ENCODE data around the gene RYR2. TPM values are rescaled to one million over a fixed set of nuclear protein-coding genes. Genes with fewer than 3 reads are reported as not detected.

RYR2 gene
- total RNA-seq, 1 donor from 2014 or later = 7.8 TPM

- ATAC-seq (no peak), DNase-seq (no peak)
- H3K4me1 ChIP-seq = no peaks in the 10 kb centered on the region
- no peak overlapping the region for H3K27ac ChIP-seq
- no peak overlapping the region for H3K4me3 ChIP-seq
- H3K36me3 ChIP-seq = no peaks in the 10 kb centered on the region
- TF ChIP-seq, protein P1, sequence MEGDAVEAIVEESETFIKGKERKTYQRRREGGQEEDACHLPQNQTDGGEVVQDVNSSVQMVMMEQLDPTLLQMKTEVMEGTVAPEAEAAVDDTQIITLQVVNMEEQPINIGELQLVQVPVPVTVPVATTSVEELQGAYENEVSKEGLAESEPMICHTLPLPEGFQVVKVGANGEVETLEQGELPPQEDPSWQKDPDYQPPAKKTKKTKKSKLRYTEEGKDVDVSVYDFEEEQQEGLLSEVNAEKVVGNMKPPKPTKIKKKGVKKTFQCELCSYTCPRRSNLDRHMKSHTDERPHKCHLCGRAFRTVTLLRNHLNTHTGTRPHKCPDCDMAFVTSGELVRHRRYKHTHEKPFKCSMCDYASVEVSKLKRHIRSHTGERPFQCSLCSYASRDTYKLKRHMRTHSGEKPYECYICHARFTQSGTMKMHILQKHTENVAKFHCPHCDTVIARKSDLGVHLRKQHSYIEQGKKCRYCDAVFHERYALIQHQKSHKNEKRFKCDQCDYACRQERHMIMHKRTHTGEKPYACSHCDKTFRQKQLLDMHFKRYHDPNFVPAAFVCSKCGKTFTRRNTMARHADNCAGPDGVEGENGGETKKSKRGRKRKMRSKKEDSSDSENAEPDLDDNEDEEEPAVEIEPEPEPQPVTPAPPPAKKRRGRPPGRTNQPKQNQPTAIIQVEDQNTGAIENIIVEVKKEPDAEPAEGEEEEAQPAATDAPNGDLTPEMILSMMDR (IDR thresholded peaks at IDR 0.05) = no peak
- no peaks in the 10 kb centered on the region for H3K9me3 ChIP-seq
- intact Hi-C loops (cut with DNase I) = no loop called here
- no peaks in the 10 kb centered on the region for H3K27me3 ChIP-seq
Observed at GRCh38 chr1:237070519-237070918, 28.5 kb downstream of the RYR2 start.

GRCh38 chr1:237071641-237072420 is 29.8 kb downstream of the RYR2 start:
- no peaks in the 10 kb centered on the region for H3K4me1 ChIP-seq
- TF ChIP-seq, protein P1 (IDR thresholded peaks at IDR 0.05) = no peak
- H3K9me3 ChIP-seq = no peaks in the 10 kb centered on the region
- no peak overlapping the region for H3K4me3 ChIP-seq
- DNase-seq (no peak), ATAC-seq (peak; percentile 14)
- H3K27ac ChIP-seq = no peak overlapping the region
- intact Hi-C loops (cut with DNase I) = no loop called here
- no peaks in the 10 kb centered on the region for H3K36me3 ChIP-seq
- H3K27me3 ChIP-seq = no peaks in the 10 kb centered on the region

DNA sequence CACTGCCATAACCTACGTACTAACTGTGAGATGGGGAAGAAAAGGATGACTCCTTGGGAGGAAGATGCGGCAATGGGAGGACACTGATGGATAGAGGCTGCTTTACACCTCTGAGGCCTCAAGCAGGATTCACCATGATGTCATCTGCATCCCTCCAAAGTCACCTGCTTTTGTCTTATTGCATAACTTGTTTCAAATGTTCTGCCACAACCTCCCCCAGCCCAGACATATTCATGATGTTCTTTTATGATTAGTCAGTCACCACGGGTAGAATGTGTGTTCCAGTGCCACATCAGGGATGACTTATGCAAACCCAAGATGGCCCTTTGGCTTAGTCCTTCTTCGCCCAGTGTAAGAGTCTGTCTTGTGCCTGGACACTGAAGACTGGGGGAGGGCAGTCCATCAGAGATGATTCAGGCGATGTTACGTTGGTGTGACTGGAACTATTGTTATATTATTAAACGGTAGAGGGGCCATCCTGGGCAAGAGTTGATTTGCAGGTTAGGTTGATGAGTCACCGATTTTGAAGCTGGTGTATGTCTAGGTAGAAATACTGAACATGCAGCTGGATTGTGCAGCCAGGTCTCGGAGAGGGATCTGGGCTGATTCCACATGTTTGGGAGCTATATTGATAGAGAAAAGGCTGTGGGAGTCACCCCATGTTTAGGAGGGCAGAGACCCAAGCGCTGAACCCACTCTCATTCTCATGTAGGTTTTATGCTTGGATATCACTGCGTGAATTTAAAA is 32.6 kb downstream of the RYR2 start:
- H3K36me3 ChIP-seq = no peaks in the 10 kb centered on the region
- H3K4me1 ChIP-seq = no peaks in the 10 kb centered on the region
- no peaks in the 10 kb centered on the region for H3K9me3 ChIP-seq
- no peak for DNase-seq
- no peaks in the 10 kb centered on the region for H3K27me3 ChIP-seq
- H3K27ac ChIP-seq = no peak overlapping the region
- no peak for ATAC-seq
- TF ChIP-seq, protein P1 (IDR thresholded peaks at IDR 0.05) = no peak
- intact Hi-C loops (cut with DNase I) = no loop called here
- H3K4me3 ChIP-seq = no peak overlapping the region

DNA sequence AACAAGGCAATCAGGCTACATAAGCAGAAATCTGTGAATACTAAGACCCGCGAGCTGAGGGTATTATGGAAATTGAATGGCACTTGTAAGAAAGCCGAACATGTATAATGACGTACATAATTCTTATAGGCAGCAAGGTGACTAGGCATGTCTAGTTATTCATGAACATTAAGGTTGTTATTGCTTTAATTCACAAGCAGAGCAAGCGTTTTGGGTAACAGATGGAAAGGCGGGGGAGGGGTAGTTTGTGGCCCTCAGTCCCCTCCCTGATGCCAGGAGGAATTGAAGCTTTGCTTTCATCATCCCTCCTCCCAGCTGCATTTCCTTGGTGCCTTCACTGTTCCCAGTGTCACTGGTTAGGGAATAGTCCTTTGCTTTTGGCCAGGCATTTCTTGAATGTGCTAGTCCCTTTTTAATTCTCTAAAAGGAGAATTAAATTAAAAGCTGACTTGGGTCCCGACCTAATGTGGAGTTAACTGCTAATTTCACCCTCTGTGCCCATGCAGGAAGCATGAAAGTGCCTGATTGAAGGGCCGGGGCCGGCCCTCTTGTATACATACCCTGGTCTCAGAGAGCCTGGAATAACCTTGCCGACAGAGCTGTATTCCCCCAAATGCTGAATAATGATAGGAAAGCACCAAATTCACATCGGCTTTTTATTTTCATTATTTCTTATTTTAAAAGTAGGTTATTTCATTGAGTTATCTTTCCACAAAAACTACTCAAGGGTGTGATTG is 42.5 kb downstream of the RYR2 start:
- no peaks in the 10 kb centered on the region for H3K36me3 ChIP-seq
- no peaks in the 10 kb centered on the region for H3K27me3 ChIP-seq
- DNase-seq = no peak
- TF ChIP-seq, protein P1 (IDR thresholded peaks at IDR 0.05) = no peak
- H3K9me3 ChIP-seq = no peaks in the 10 kb centered on the region
- H3K4me3 ChIP-seq = no peak overlapping the region
- H3K27ac ChIP-seq = no peak overlapping the region
- no peaks in the 10 kb centered on the region for H3K4me1 ChIP-seq
- no peak for ATAC-seq
- intact Hi-C loops (cut with DNase I) = no loop called here

- TF ChIP-seq, protein P1 (IDR thresholded peaks at IDR 0.05) = no peak
- no peak for DNase-seq
- ATAC-seq = no peak
Observed at GRCh38 chr1:237091691-237092090, 49.7 kb downstream of the RYR2 start.

More at GRCh38 chr1:237091691-237092090, 49.7 kb downstream of the RYR2 start:
- Histone ChIP-seq H3K27ac (no peak overlapping the region), H3K27me3 (no peaks in the 10 kb centered on the region), H3K36me3 (no peaks in the 10 kb centered on the region), H3K9me3 (no peaks in the 10 kb centered on the region), H3K4me1 (peaks cover 2% of the 10 kb centered on the region), H3K4me3 (no peak overlapping the region)
- intact Hi-C loops (cut with DNase I) = no loop called here
